Fibroblast of skin of scalp (primary cell): ENCODE results near the gene LPP.

Experiments used
- DNase-seq: peaks from one replicate; pipeline ENCODE4 v3.0.0-alpha.2; 2013

Gene LPP

GRCh38 chr3:188304501-188304900 is 150.5 kb downstream of the LPP start:
- DNase-seq = no peak

GRCh38 chr3:188305220-188305619 is 151.3 kb downstream of the LPP start:
- no peak for DNase-seq

GRCh38 chr3:188306435-188307005 is 152.6 kb downstream of the LPP start:
- DNase-seq = no peak

- no peak for DNase-seq
These were observed 155.7 kb downstream of the LPP start for GRCh38 chr3:188309437-188310269.

GRCh38 chr3:188310270-188310710 is 156.3 kb downstream of the LPP start:
- DNase-seq = peak; percentile 26

- DNase-seq = peak; percentile 61
These were observed 161.6 kb downstream of the LPP start for GRCh38 chr3:188315553-188315952.

- DNase-seq = no peak
These were observed 162.2 kb downstream of the LPP start for GRCh38 chr3:188316021-188316722.

GRCh38 chr3:188316723-188317070 is 162.7 kb downstream of the LPP start:
- DNase-seq = no peak

GRCh38 chr3:188319569-188319968 is 165.6 kb downstream of the LPP start:
- DNase-seq = peak; percentile 62

- peak; percentile 66 for DNase-seq
These were observed 166.8 kb downstream of the LPP start for GRCh38 chr3:188320757-188321156.

- no peak for DNase-seq
These were observed 167.3 kb downstream of the LPP start for GRCh38 chr3:188321258-188321657.

- DNase-seq = no peak
These were observed 168.4 kb downstream of the LPP start for GRCh38 chr3:188322135-188322887.

GRCh38 chr3:188323067-188323842 is 169.3 kb downstream of the LPP start:
- DNase-seq = no peak

- peak; percentile 24 for DNase-seq
These were observed 172.2 kb downstream of the LPP start for GRCh38 chr3:188326111-188326510.

- no peak for DNase-seq
These were observed 173.0 kb downstream of the LPP start for GRCh38 chr3:188326968-188327367.

- DNase-seq = no peak
These were observed 173.5 kb downstream of the LPP start for GRCh38 chr3:188327433-188327832.

GRCh38 chr3:188330138-188330537 is 176.2 kb downstream of the LPP start:
- DNase-seq = no peak

- DNase-seq = no peak
These were observed 177.2 kb downstream of the LPP start for GRCh38 chr3:188331166-188331565.

GRCh38 chr3:188332085-188332484 is 178.1 kb downstream of the LPP start:
- no peak for DNase-seq

- DNase-seq = no peak
These were observed 181.7 kb downstream of the LPP start for GRCh38 chr3:188335656-188336055.

GRCh38 chr3:188336178-188336577 is 182.2 kb downstream of the LPP start:
- no peak for DNase-seq

- no peak for DNase-seq
These were observed 183.3 kb downstream of the LPP start for GRCh38 chr3:188337232-188337631.
